Chondrocyte (in vitro differentiated cells): Measurements from ENCODE around the gene TCP1. TPM values are rescaled to one million over a fixed set of nuclear protein-coding genes. Genes with fewer than 3 reads are reported as not detected.

Source experiments
- DNase-seq: peaks from one replicate; pipeline ENCODE4 v3.0.0; 2021; ENCODE audit warnings: mixed read lengths, low spot score
- H3K27ac Mint-ChIP-seq: one replicate; pipeline ENCODE4 v1.8.0; 2021; ENCODE audit warnings: mild to moderate bottlenecking, moderate library complexity, mixed read lengths; ENCODE audit not compliant: unreplicated experiment
- H3K27me3 Mint-ChIP-seq: 2 replicates; pipeline ENCODE4 v1.8.0; 2021; ENCODE audit warnings: low read depth, mixed read lengths
- H3K36me3 Mint-ChIP-seq: 2 replicates; pipeline ENCODE4 v1.8.0; 2021; ENCODE audit warnings: low read depth, mixed read lengths
- H3K4me1 Mint-ChIP-seq: 2 replicates; pipeline ENCODE4 v1.8.0; 2021; ENCODE audit warnings: low read depth, mild to moderate bottlenecking, mixed read lengths
- H3K4me3 Mint-ChIP-seq: one replicate; pipeline ENCODE4 v1.8.0; 2021; ENCODE audit warnings: mild to moderate bottlenecking, moderate library complexity, mixed read lengths; ENCODE audit not compliant: unreplicated experiment
- H3K9me3 Mint-ChIP-seq: 2 replicates; pipeline ENCODE4 v1.8.0; 2021; ENCODE audit warnings: low read depth, mixed read lengths
- total RNA-seq: library from RNA; stranded (reverse); gene quantifications from 3 replicates; pipeline ENCODE4 v1.2.1, GENCODE V29; 2021
- TF ChIP-seq, protein P1 (sequence below): fragments of 200-600 bp; sonication (generic); IDR thresholded peaks from 2 replicates; pipeline ENCODE4 v1.5.0; 2021; ENCODE audit warnings: antibody characterized with exemption, mild to moderate bottlenecking, moderate library complexity

The TCP1 gene
- total RNA-seq, 1 donor from 2014 or later: 175 TPM

- TF ChIP-seq, protein P1, sequence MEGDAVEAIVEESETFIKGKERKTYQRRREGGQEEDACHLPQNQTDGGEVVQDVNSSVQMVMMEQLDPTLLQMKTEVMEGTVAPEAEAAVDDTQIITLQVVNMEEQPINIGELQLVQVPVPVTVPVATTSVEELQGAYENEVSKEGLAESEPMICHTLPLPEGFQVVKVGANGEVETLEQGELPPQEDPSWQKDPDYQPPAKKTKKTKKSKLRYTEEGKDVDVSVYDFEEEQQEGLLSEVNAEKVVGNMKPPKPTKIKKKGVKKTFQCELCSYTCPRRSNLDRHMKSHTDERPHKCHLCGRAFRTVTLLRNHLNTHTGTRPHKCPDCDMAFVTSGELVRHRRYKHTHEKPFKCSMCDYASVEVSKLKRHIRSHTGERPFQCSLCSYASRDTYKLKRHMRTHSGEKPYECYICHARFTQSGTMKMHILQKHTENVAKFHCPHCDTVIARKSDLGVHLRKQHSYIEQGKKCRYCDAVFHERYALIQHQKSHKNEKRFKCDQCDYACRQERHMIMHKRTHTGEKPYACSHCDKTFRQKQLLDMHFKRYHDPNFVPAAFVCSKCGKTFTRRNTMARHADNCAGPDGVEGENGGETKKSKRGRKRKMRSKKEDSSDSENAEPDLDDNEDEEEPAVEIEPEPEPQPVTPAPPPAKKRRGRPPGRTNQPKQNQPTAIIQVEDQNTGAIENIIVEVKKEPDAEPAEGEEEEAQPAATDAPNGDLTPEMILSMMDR: no peak
- Mint-ChIP-seq H3K4me3 (peak overlapping the region; percentile 85), H3K36me3 (peaks cover 17% of the 10 kb centered on the region), H3K27ac (peak overlapping the region; percentile 98), H3K9me3 (no peaks in the 10 kb centered on the region), H3K4me1 (peaks cover 39% of the 10 kb centered on the region), H3K27me3 (no peaks in the 10 kb centered on the region)
- DNase-seq: no peak
These were observed 28.8 kb downstream of the TCP1 start for GRCh38 chr6:159760602-159761057.

GRCh38 chr6:159759645-159760044 lies 29.8 kb downstream of the TCP1 start:
- Mint-ChIP-seq H3K9me3 (no peaks in the 10 kb centered on the region), H3K27ac (peak overlapping the region; percentile 65), H3K27me3 (no peaks in the 10 kb centered on the region)

GRCh38 chr6:159758031-159759001 lies 31.1 kb downstream of the TCP1 start:
- TF ChIP-seq, protein P1: peak; percentile 16
- Mint-ChIP-seq H3K9me3 (no peaks in the 10 kb centered on the region), H3K4me3 (no peak overlapping the region), H3K27ac (peak overlapping the region; percentile 38), H3K27me3 (no peaks in the 10 kb centered on the region), H3K36me3 (peaks cover 30% of the 10 kb centered on the region), H3K4me1 (peaks cover 39% of the 10 kb centered on the region)
- no peak for DNase-seq

More at GRCh38 chr6:159759645-159760044, 29.8 kb downstream of the TCP1 start:
- no peak for DNase-seq
- H3K4me3 Mint-ChIP-seq: no peak overlapping the region
- peaks cover 23% of the 10 kb centered on the region for H3K36me3 Mint-ChIP-seq
- H3K4me1 Mint-ChIP-seq: peaks cover 39% of the 10 kb centered on the region
- TF ChIP-seq, protein P1: no peak

DNA sequence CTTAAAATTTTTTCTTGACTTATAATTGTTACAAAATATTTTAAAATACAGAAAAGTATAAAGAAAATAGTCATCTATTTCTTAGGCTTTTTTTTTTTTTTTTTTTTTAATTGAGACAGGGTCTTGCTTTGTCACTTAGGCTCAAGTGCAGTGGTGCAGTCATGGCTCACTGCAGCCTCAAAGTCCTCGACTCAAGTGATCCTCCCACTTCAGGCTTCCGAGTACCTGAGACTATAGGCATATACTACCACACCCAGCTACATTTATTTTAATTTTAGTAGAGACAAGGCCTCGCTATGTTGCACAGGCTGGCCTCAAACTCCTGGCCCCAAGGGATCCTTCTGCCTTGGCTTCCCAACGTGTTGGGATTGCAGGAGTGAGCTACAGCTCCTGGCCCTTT lies 32.9 kb downstream of the TCP1 start:
- H3K36me3 Mint-ChIP-seq: peaks cover 31% of the 10 kb centered on the region
- H3K9me3 Mint-ChIP-seq: no peaks in the 10 kb centered on the region
- H3K4me3 Mint-ChIP-seq: no peak overlapping the region
- H3K27ac Mint-ChIP-seq: no peak overlapping the region
- TF ChIP-seq, protein P1: no peak
- no peak for DNase-seq
- H3K27me3 Mint-ChIP-seq: no peaks in the 10 kb centered on the region
- peaks cover 32% of the 10 kb centered on the region for H3K4me1 Mint-ChIP-seq

GRCh38 chr6:159754959-159755914 lies 34.2 kb downstream of the TCP1 start:
- no peak overlapping the region for H3K27ac Mint-ChIP-seq
- DNase-seq: no peak
- peaks cover 31% of the 10 kb centered on the region for H3K36me3 Mint-ChIP-seq
- no peaks in the 10 kb centered on the region for H3K9me3 Mint-ChIP-seq
- H3K4me1 Mint-ChIP-seq: peaks cover 19% of the 10 kb centered on the region
- H3K27me3 Mint-ChIP-seq: no peaks in the 10 kb centered on the region
- no peak overlapping the region for H3K4me3 Mint-ChIP-seq
- TF ChIP-seq, protein P1: no peak
